Loucy (cell line): Measurements from ENCODE around the gene IMMT.

ENCODE experiments used
- CTCF ChIP-seq: fragments of 200-600 bp; sonication (generic); conservative IDR thresholded peaks from 2 replicates; pipeline ENCODE4 v1.5.1; 2014; ENCODE audit warnings: mild to moderate bottlenecking, antibody characterized with exemption, low read length
- EZH2phosphoT487 ChIP-seq: fragments of 200-600 bp; IDR thresholded peaks from 2 replicates; pipeline ENCODE4 v1.6.1; 2018; ENCODE audit warnings: antibody characterized with exemption, mild to moderate bottlenecking, moderate library complexity, borderline replicate concordance

GRCh38 chr2:86176597-86176996, 18.7 kb downstream of the IMMT start:
- no peak for TF ChIP-seq CTCF
- no peak for TF ChIP-seq EZH2phosphoT487
